Measurements from ENCODE around the gene CRACR2B. TPM values are rescaled to one million over a fixed set of nuclear protein-coding genes. Genes with fewer than 3 reads are reported as not detected.

CRACR2B gene
- total RNA-seq, 1 donor from 2014 or later: 0.53 TPM

DNA sequence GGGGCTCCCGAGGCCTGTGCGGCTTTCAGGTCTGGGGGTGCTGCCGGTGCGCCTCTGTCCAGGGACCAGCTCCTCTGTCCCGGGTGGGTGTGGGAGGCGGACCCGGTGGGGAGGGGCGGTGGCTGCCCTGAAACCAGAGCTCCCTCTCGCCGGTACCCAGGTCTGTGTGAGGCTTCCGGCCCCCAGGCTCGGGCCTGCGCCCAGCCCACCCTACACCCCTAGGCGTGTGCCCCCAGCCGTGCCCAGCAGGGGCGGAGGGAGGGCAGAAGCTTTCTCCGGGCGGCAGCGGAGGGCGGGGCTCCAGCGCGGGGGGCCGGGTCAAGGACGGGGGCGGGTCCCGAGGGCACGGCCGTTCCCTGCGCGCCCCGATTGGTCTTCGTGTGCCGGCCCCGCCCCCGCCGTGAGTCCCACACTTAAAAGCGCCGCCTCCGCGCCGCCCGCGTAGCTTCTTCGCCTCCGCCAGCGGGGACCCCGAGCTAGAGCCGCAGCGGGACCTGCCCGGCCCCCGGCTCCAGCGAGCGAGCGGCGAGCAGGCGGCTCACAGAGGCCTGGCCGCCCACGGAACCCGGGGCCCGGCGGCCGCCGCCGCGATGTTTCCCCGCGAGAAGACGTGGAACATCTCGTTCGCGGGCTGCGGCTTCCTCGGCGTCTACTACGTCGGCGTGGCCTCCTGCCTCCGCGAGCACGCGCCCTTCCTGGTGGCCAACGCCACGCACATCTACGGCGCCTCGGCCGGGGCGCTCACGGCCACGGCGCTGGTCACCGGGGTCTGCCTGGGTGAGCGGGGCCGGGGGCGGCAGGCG, 8.4 kb upstream of the CRACR2B start:
- Histone ChIP-seq H3K27me3 (ENCODE audit: control insufficient read depth, insufficient read depth, low read length) (no peaks in the 10 kb centered on the region), H3K36me3 (ENCODE audit: control insufficient read depth, insufficient read depth, low read length) (peaks cover 15% of the 10 kb centered on the region), H3K4me3 (ENCODE audit: low read depth, low read length) (peak overlapping the region; percentile 73)
- FAIRE-seq: no peak
- TF ChIP-seq CTCF (IDR thresholded peaks at IDR 0.05; ENCODE audit: insufficient read depth, low read length, severe bottlenecking): no peak
- peak; percentile 45 for DNase-seq (ENCODE audit: low read depth)

DNA sequence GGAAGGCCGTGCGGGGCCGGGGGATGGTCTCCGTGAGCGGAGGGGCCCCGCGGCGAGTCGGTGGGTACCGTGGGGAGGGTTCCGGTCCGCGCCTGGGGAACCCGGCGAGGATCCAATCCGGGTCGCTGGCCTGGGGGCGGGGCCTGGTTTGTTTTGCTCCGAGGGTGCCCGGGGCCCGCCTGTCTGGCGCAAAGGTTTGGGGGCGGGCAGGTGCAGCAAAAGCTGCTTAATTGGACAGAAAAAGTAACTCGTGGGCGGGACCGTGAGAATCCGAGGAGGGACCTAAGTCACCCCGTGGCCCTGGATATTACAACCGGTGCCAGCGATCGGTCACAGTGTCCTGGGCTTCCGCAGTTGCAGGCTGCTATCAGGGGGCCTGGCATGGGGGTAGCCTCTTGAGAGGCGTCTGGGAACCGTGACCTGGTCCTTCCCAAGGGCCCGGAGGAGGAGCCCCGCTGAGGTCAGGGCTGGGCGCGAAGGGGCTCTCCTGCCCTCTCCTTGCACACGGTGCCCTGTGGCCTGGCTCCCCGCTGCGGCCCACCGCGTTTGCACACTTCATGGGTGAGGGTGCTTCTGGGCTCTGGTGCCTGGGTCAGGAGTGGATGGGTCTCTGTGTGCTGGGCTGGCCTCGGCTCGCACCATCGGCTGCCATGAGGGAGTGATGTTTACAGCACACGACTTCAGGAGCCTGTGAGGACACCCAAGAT, 7.6 kb upstream of the CRACR2B start:
- H3K36me3 ChIP-seq (ENCODE audit: control insufficient read depth, insufficient read depth, low read length): peaks cover 17% of the 10 kb centered on the region
- peak; percentile 66 for DNase-seq (ENCODE audit: low read depth)
- FAIRE-seq: no peak
- no peaks in the 10 kb centered on the region for H3K27me3 ChIP-seq (ENCODE audit: control insufficient read depth, insufficient read depth, low read length)
- no peak for TF ChIP-seq CTCF (IDR thresholded peaks at IDR 0.05; ENCODE audit: insufficient read depth, low read length, severe bottlenecking)
- peak overlapping the region; percentile 73 for H3K4me3 ChIP-seq (ENCODE audit: low read depth, low read length)

GRCh38 chr11:820655-821511, 6.8 kb upstream of the CRACR2B start:
- FAIRE-seq (no peak), DNase-seq (ENCODE audit: low read depth) (peak; percentile 49)
- peak overlapping the region; percentile 73 for H3K4me3 ChIP-seq (ENCODE audit: low read depth, low read length)
- no peak for TF ChIP-seq CTCF (IDR thresholded peaks at IDR 0.05; ENCODE audit: insufficient read depth, low read length, severe bottlenecking)
- H3K36me3 ChIP-seq (ENCODE audit: control insufficient read depth, insufficient read depth, low read length): peaks cover 18% of the 10 kb centered on the region
- H3K27me3 ChIP-seq (ENCODE audit: control insufficient read depth, insufficient read depth, low read length): no peaks in the 10 kb centered on the region

DNA sequence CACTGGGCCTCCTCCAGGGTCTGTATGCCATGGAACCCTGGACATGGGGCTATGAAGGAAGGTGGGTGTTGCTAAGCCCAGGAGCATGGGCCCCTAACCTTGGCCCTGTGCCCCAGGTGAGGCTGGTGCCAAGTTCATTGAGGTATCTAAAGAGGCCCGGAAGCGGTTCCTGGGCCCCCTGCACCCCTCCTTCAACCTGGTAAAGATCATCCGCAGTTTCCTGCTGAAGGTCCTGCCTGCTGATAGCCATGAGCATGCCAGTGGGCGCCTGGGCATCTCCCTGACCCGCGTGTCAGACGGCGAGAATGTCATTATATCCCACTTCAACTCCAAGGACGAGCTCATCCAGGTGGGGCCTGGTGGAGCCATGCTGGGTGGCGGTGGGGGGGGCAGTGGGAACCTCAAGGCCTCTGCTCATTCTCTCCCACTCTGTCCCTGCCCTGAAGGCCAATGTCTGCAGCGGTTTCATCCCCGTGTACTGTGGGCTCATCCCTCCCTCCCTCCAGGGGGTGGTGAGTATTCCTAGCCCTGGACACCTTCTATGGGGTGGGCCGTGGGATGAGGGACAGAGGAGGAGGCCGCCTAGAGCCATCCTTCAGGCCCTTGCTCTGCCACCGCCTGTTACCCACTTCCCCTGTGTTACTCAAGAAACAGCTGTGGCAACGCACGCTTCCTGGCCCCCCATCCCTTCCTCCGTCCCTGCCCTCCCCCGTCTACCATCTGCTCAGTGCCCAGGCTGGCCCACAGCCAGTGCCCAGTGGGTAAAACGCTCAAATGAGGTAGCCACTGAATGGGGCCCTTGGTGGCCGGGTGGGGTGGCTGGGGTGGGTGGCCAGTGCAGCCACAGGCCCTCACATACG, 6.0 kb upstream of the CRACR2B start:
- Histone ChIP-seq H3K36me3 (ENCODE audit: control insufficient read depth, insufficient read depth, low read length) (peaks cover 18% of the 10 kb centered on the region), H3K27me3 (ENCODE audit: control insufficient read depth, insufficient read depth, low read length) (no peaks in the 10 kb centered on the region), H3K4me3 (ENCODE audit: low read depth, low read length) (no peak overlapping the region)
- no peak for TF ChIP-seq CTCF (IDR thresholded peaks at IDR 0.05; ENCODE audit: insufficient read depth, low read length, severe bottlenecking)
- DNase-seq (ENCODE audit: low read depth): no peak
- FAIRE-seq: no peak
